ENCODE results near the gene ZNF213.
A peak's percentile ranks its signal among the peaks of the same experiment; 100 is the strongest.

ZNF213 gene

GRCh38 chr16:3121851-3122467, 12.9 kb upstream of the ZNF213 start:
- no peak for TF ChIP-seq CTCF (IDR thresholded peaks at IDR 0.05; ENCODE audit: control insufficient read depth, extremely low read depth, insufficient read depth)
- no peak overlapping the region for H3K4me3 ChIP-seq (ENCODE audit: low read depth, low read length)
- no peak for DNase-seq (ENCODE audit: low read depth)

GRCh38 chr16:3122926-3123570, 11.8 kb upstream of the ZNF213 start:
- no peak for DNase-seq (ENCODE audit: low read depth)
- H3K4me3 ChIP-seq (ENCODE audit: low read depth, low read length) = no peak overlapping the region
- no peak for TF ChIP-seq CTCF (IDR thresholded peaks at IDR 0.05; ENCODE audit: control insufficient read depth, extremely low read depth, insufficient read depth)

DNA sequence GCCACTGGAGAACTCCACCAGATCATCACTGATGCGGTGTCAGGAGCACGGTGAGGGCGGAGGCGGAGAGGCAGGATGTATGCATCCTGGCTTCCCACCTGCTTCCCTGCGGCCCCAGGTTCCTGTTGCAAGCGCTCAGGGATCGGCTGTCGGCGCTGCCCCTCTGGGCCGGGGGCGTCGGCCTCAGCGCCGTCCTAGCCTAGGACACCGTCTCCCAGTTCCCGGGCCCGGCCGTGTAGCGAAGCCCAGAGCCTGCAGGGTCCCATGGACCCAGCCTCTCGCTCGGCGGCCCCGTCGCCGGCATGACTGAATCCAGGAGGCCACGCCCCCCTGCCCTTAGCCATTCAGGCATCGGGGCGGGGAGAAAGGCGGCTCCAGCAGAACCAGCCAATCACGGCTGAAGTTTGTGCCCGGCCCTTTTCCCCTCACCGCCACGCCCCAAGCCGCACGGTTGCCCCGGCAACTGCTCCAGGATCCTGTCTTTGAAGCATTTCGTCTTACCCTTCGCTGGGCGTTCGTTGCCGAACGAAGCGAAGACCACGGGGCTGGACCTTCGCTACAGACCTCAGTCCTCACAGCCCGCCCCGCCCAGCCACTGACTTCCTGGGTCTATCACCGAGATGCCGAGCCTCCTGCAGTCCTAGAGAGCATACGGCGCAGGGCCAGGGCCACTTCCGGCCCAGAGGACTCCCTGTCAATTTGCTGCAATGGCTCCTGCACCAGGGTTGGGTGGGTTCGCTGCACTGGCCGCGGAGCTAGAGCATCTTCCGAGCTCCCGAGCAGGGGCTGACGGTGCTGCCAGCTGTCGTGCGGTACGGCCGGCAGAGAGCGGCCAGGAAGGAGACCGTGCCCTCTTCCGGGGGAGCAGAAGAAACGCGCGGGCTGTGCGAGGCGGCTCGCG, 10.6 kb upstream of the ZNF213 start:
- peak; percentile 70 for DNase-seq (ENCODE audit: low read depth)
- H3K4me3 ChIP-seq (ENCODE audit: low read depth, low read length) = peak overlapping the region; percentile 56
- TF ChIP-seq CTCF (IDR thresholded peaks at IDR 0.05; ENCODE audit: control insufficient read depth, extremely low read depth, insufficient read depth) = peak; percentile 45

DNA sequence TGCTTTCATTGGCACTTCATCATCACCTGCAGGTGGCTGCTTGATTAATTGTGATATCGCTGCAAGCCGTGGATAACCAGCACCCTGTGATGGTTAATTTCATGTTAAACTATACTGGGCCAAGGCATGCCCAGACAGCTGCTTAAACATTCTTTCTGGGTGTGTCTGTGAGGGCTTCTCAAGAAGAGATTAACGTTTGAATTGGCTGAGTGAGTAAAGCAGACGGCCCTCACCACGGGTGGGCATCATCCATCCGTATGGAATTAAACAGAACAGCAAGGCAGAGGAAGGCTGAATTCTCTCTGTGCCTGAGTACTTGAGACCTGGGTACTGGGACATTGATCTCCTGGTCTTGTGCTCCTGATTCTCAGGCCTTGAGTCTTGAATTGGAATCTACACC, 7.1 kb upstream of the ZNF213 start:
- no peak for TF ChIP-seq CTCF (IDR thresholded peaks at IDR 0.05; ENCODE audit: control insufficient read depth, extremely low read depth, insufficient read depth)
- no peak for DNase-seq (ENCODE audit: low read depth)
- H3K4me3 ChIP-seq (ENCODE audit: low read depth, low read length) = no peak overlapping the region

DNA sequence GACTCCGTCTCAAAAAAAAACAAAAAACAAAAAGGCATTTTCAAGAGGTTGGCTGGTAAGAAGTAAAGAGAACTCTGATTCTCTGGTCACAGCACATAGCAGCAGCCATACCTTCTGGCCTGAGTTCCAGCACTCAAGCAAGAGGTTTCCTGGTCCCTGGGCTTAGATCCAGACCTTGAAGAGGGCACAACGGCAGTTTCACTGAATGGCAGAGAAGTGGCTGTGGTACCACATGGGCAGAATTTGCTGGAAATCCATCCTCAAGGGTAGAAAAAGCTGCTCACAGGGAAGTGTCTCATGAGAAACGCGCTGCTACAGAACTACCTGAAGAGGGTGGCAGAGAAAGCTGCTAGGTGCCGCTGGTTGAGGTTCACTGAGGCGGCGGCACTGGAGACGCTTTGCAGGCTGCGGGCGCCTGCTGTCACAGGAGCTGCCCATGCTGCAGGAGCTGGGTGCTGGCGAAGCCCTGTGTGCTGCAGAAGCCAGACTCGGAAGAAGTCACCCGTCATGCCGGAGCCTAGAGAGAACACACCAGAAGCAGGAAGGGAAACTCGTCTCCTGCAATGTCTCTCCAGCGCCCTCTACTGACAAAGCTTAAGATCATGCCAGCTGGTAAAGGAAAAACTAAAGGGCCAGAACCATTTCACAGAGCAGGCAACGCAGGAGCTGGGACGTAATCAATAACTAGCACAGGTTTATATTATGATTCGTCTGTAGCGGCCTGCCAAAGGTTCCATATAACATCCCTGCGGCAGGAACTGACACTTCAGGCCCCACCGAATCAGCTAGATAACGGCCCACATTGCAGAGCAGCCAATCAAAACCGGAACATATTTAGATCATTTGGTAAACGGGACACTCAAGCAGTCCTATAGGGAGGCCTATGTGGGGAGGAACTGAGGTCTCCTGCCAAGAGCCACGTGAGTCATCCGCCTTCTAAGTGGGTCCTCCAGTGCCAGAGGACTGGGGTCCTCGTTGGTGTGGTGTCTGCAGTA, 5.4 kb upstream of the ZNF213 start:
- peak; percentile 63 for DNase-seq (ENCODE audit: low read depth)
- peak; percentile 92 for TF ChIP-seq CTCF (IDR thresholded peaks at IDR 0.05; ENCODE audit: control insufficient read depth, extremely low read depth, insufficient read depth)
- peak overlapping the region; percentile 54 for H3K4me3 ChIP-seq (ENCODE audit: low read depth, low read length)

- no peak overlapping the region for H3K4me3 ChIP-seq (ENCODE audit: low read depth, low read length)
- TF ChIP-seq CTCF (IDR thresholded peaks at IDR 0.05; ENCODE audit: control insufficient read depth, extremely low read depth, insufficient read depth) = peak; percentile 44; the same call in 1 of the 2 replicates
- DNase-seq (ENCODE audit: low read depth) = no peak
Measured at GRCh38 chr16:3131755-3132377, 3.0 kb upstream of the ZNF213 start.
